NAMALWA (cell line): Measurements from ENCODE around the gene FYCO1.

Experiments used
- DNase-seq: peaks from one replicate; pipeline ENCODE4 v3.0.0-alpha.2; 2015; ENCODE audit warnings: low spot score

The FYCO1 gene

GRCh38 chr3:45915059-45915439 is 80.6 kb downstream of the FYCO1 start:
- no peak for DNase-seq

GRCh38 chr3:45914362-45915058 is 81.1 kb downstream of the FYCO1 start:
- no peak for DNase-seq

- no peak for DNase-seq
These were observed 83.2 kb downstream of the FYCO1 start for GRCh38 chr3:45912435-45912834.

- no peak for DNase-seq
These were observed 84.0 kb downstream of the FYCO1 start for GRCh38 chr3:45911511-45912226.

- no peak for DNase-seq
These were observed 84.7 kb downstream of the FYCO1 start for GRCh38 chr3:45910892-45911291.

GRCh38 chr3:45909542-45909941 is 86.1 kb downstream of the FYCO1 start:
- no peak for DNase-seq

- DNase-seq: no peak
These were observed 86.9 kb downstream of the FYCO1 start for GRCh38 chr3:45908761-45909160.

GRCh38 chr3:45907769-45908705 is 87.6 kb downstream of the FYCO1 start:
- DNase-seq: no peak

- no peak for DNase-seq
These were observed 88.8 kb downstream of the FYCO1 start for GRCh38 chr3:45906681-45907407.

GRCh38 chr3:45905755-45906154 is 89.9 kb downstream of the FYCO1 start:
- DNase-seq: no peak

- no peak for DNase-seq
These were observed 90.7 kb downstream of the FYCO1 start for GRCh38 chr3:45904931-45905330.

GRCh38 chr3:45896956-45897355 is 98.7 kb downstream of the FYCO1 start:
- DNase-seq: no peak

GRCh38 chr3:45895686-45896468 is 99.7 kb downstream of the FYCO1 start:
- DNase-seq: no peak

GRCh38 chr3:45894015-45894414 is 101.6 kb downstream of the FYCO1 start:
- DNase-seq: peak; percentile 14

- no peak for DNase-seq
These were observed 103.5 kb downstream of the FYCO1 start for GRCh38 chr3:45892161-45892560.

- peak; percentile 63 for DNase-seq
These were observed 105.2 kb downstream of the FYCO1 start for GRCh38 chr3:45890405-45890804.

GRCh38 chr3:45889337-45889736 is 106.3 kb downstream of the FYCO1 start:
- DNase-seq: peak; percentile 57

GRCh38 chr3:45887759-45888511 is 107.7 kb downstream of the FYCO1 start:
- no peak for DNase-seq

GRCh38 chr3:45887285-45887684 is 108.3 kb downstream of the FYCO1 start:
- no peak for DNase-seq

- no peak for DNase-seq
These were observed 109.5 kb downstream of the FYCO1 start, which contains the start of gene CCR9 for GRCh38 chr3:45885979-45886705. Gene CCR9 (plus strand): TSS chr3:45886543. CDS start chr3:45894934, 8,391 bp downstream.
